HG03469 (cell line): Measurements from ENCODE around the gene MECR.

Experiments
- ATAC-seq: cut with Tn5 transposase; IDR thresholded peaks from one replicate; pipeline ENCODE4 v1.9.1; 2021; ENCODE audit warnings: mild to moderate bottlenecking, moderate library complexity, moderate number of reproducible peaks; ENCODE audit not compliant: unreplicated experiment

The MECR gene

GRCh38 chr1:29230553-29231378, at the start of gene MECR:
TSS of gene MECR (minus strand) at chr1:29230934. CDS start at chr1:29230906, 28 bp downstream.
- peak; percentile 71 for ATAC-seq

- ATAC-seq: no peak
Observed at GRCh38 chr1:29279951-29280391, 49.2 kb upstream of the MECR start.

GRCh38 chr1:29279406-29279805, 48.7 kb upstream of the MECR start:
- ATAC-seq: no peak

- no peak for ATAC-seq
Observed at GRCh38 chr1:29278124-29278523, 47.4 kb upstream of the MECR start.

- no peak for ATAC-seq
Observed at GRCh38 chr1:29275435-29275834, 44.7 kb upstream of the MECR start.

GRCh38 chr1:29272147-29272907, 41.6 kb upstream of the MECR start:
- ATAC-seq: no peak

- ATAC-seq: no peak
Observed at GRCh38 chr1:29271724-29272123, 41.0 kb upstream of the MECR start.

- no peak for ATAC-seq
Observed at GRCh38 chr1:29270929-29271521, 40.3 kb upstream of the MECR start.

GRCh38 chr1:29269382-29269781, 38.6 kb upstream of the MECR start:
- no peak for ATAC-seq

GRCh38 chr1:29267321-29268070, 36.8 kb upstream of the MECR start:
- no peak for ATAC-seq

GRCh38 chr1:29266912-29267311, 36.2 kb upstream of the MECR start:
- ATAC-seq: no peak

GRCh38 chr1:29264773-29265389, 34.1 kb upstream of the MECR start:
- no peak for ATAC-seq

- ATAC-seq: no peak
Observed at GRCh38 chr1:29260531-29260930, 29.8 kb upstream of the MECR start.

- no peak for ATAC-seq
Observed at GRCh38 chr1:29259802-29260441, 29.2 kb upstream of the MECR start.

- ATAC-seq: no peak
Observed at GRCh38 chr1:29258976-29259801, 28.5 kb upstream of the MECR start.

- ATAC-seq: no peak
Observed at GRCh38 chr1:29258189-29258975, 27.6 kb upstream of the MECR start.

GRCh38 chr1:29256979-29257804, 26.5 kb upstream of the MECR start:
- ATAC-seq: no peak
